Cortex of kidney (tissue), 1 donor: ENCODE data around the gene PRAC1.

ENCODE experiments used
- DNase-seq: peaks from one replicate; lab custom pipeline; 2025; lab: John Stamatoyannopoulos, UW

PRAC1 gene

GRCh38 chr17:48747445-48748363 lies 25.4 kb upstream of the PRAC1 start:
- DNase-seq = no peak

- no peak for DNase-seq
Measured at GRCh38 chr17:48746916-48747444, 24.7 kb upstream of the PRAC1 start.

GRCh38 chr17:48745381-48746275 lies 23.3 kb upstream of the PRAC1 start:
- no peak for DNase-seq

DNA sequence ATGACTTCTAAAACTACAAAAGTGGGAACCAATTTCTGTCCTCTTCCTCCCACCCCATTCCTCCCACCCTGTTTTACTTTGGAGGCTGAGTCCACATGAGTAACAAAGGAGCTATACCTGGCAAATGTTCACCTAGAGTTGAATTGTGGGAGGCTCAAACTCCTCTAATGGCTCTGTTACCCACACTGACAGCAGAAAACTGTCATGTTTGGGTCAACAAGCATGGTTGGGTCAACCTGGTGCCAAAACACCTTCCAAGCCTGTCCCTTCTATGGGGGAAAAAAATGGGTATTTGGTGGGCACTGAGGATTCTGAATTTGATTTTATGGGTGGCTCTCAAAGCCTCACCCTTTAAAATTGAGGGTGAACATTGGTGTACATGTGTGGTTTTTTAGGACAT lies 18.2 kb upstream of the PRAC1 start:
- no peak for DNase-seq

GRCh38 chr17:48738803-48739526 lies 16.6 kb upstream of the PRAC1 start:
- DNase-seq = no peak

DNA sequence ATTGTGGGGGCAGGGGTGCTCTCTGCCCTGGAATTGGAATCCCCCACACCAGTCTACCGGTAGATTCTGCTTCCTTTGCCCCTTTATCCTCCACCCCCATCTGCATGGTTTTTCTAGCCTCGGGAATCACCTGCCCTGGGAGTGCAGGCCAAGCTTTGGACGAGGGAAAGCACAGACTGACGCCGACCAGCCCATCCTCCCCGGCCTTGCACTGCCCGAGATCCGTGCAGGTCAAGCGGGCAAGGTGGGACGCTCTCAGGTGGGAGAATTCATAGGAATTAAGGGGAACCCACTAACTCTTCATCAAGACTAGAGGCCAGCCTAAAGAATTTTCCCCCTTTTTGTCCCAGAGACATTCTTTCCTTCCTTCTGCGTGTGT lies 16.1 kb upstream of the PRAC1 start:
- DNase-seq = no peak

GRCh38 chr17:48737330-48738043 lies 15.2 kb upstream of the PRAC1 start:
- no peak for DNase-seq

- no peak for DNase-seq
Measured at GRCh38 chr17:48735062-48735351, 12.7 kb upstream of the PRAC1 start.

- no peak for DNase-seq
Measured at GRCh38 chr17:48734333-48735061, 12.2 kb upstream of the PRAC1 start.

DNA sequence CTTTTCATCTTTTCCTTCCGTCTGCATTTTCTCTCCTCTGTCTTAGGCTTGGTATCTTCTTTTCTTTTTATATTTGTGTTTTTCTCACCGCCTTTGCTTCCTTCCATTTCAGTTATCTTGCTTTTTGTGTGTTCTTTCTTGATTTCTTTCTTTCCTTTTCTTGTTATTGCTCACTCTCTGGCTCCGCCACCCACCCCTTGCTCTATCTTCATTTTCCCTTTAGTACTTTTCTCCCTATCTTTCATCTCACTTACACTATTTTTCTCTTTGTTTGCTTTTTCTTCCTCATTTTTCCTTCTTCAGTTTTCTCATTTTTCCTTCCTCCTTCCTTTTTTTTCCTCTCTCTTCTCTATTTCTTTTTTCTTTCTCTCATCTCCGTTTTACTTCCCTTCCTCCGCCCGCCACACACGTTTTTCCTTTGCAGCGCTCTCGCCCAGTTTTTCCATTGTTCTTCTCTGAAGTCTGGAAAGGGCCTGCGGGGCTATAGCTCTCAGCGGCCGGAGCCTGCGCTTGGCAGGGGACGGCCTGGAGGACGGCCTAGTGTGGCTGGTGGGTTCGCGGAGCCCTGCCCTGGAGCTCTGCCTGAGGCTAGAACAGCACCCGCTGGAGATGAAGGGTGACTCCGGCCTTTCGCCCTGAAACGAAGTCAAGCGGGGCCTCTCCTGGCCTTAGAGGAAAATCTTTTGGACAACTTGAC lies 11.5 kb upstream of the PRAC1 start:
- no peak for DNase-seq

DNA sequence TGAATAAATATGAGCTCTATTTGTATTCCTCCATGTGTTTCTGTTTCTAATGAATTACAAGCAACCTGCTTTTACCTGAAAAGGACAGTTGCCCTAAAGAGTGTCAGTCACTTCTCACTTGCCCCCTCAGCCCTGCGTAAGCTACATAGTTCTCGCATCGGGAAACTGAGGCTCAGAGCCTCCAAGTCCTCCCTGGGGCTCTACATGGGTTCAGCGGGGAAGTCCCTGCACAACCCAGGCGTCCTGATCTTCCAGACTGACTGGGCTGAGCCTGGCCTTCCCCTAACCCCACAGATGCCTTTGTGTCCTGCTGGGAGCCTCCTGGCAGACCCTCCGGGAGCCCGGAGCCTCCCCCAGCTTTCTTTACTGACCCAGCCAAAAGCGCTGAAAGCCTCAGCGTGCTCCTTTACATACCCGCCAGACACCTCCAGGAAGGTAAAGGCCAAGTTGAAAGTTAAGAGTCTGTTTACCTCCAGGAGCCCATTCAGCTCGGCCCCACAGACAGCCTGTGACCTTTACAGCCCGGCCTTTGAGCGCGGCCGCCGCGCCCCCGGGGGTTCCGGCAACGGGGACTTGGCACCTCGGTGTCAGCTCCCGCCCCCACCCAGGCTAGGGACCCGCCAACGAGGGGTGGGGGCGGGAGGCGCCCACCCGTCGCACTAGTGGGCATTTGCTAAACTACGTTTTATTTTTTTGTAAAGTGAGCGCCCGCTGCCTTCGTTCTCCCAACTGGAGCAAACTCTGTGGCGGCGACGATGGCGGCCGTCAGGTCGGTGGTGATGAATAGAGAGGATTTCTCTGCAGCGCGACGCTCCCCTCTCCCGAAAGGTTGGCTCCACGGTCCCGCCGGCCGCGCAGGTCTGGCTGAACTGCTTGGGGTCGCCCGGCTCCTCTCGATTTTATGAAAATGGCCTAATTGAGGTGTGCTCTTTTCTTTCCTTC lies 10.6 kb upstream of the PRAC1 start:
- DNase-seq = no peak

DNA sequence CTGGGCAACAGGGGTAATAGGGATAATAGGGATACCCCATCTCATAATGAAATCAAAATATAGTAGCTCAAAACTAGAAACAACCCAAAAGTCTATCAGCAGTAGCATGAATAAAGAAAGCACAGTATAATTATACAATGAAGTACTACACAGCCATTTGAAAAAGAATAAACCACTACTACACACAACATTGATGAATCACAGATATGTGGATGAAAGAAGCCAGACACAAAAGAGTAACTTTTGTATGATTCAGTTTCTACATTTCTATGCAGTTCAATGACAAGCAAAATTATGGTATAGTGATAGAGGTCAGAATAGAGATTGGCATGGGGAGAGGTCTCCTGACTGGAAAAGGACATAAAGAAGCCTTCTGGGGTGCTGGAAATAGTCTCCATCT lies 9.0 kb upstream of the PRAC1 start:
- no peak for DNase-seq

GRCh38 chr17:48730240-48730550 lies 7.9 kb upstream of the PRAC1 start:
- no peak for DNase-seq

DNA sequence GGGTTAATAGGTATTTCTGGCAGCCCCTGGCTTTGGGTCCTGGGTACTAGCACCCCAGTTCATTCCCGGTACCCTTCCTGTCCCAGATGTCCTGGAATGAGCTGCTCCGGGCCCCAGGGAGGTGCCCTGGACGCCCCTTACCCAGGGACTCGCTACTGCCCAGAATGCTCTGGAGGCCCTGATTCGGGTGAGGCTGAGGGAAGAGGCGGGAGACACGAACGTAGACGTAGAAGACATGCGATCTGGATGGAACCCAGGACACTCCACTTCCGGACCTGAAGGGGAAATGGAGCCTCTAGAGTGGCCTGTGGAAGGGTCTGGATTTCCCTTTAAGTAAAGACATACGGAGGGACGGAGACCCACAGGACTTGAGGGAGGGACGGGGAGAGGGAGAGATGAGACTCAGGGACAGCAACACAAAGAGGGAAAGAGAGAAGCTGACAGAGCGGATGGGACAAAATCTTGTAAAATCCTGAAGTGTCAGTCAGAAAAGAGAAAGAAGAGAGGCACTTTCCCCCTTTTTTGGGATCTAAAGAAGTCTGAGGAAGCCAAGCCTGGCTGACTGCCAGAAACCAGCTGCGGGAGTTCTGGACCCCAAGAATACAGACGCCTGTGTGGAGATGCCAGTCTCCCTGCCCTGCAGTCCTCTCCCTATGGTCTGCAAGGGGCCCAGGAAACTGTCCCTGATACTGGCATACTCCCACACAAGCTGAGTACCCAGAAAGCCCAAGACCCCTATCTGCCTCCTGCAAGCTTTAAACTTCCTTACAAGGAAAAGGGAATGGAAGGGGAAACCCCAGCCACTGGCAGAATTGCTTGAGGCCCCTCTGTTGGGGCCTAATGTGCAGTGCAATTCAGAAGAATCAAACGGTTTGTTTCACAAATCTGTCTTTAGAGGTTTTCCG lies 7.3 kb upstream of the PRAC1 start:
- DNase-seq = no peak

- DNase-seq = no peak
Measured at GRCh38 chr17:48728232-48729231, 6.2 kb upstream of the PRAC1 start, which contains the start of gene HOXB13. HOXB13 (minus strand) TSS chr17:48728750; CDS start chr17:48728593, 157 bp downstream.

DNA sequence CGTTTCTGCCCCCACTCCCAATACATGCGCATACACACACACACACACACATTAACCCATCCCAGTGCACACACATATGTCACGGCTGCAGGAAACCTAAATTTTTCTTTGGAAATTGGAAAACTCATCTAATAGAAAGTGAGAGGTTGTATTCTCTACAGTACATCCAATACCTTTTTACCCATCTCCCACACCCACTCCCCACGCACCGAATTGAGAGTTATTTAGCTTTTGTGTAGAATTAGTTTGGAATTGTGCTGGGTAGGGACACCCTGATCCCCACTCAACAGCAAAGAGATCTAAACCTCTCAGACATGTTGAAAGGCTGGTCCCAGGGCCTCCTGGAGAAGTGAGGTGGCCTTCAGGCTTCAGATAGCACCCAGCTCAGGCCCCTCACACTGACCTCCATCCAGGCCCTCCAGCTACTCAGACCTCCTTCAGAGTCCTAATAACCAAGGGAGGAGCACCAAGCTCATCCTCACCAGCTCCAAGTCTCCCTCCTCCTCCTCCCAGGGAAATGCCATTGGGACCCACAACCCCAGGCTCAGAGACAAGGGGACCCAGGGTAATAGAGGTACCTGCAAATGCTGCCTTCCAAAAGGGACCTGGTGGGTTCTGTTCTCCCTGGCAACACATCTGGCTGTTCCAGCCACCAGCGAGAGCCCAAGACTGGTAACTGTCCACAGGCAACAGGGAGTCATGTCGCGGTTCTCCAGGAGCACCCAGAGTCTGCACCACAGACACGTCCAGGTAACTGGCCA lies 5.3 kb upstream of the PRAC1 start:
- DNase-seq = no peak
